Measurements from ENCODE around the gene MYADML2. TPM values are rescaled to one million over a fixed set of nuclear protein-coding genes. Genes with fewer than 3 reads are reported as not detected.

The MYADML2 gene
- total RNA-seq, 2 donors from 2014 or later = 0.27 TPM; not detected in 1

DNA sequence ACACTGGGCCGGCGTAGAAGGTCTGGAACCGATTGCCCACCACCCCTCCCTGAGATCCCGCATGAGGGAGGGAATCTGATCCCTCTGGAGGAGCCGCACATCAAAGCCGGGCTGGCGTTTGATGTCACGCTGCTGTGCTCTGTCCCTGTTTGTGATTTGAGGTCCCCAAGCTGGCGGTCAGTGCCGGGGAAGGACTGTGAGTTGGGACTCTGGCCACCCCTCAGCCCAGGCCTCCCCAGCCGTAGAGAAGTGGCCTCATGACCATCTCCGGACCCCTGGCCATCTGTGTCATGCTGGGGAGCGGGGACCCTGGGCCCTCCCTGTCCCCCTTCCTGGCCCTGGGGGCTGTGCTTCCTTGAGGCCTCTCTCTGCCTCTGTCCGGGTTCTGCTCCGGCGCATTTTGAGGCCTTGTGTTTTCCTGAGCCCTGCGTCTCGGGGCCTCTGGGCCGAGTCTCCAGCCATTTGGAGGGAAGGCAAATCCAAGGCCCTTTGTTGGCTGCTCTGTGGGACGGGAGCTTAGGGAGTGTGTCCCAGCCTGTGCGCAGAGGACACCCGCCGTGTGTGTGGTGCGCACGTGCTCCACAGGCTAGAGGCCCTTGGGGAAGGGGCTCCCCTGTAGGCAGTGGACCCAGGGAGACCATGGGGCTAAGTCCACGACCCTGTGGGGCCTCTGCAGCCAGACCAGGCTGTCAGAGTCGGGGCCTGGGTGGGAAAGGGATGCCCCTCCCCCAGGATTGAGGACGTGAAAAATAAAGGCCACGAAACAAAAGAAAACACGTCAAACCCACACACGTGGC is 45.5 kb upstream of the MYADML2 start:
- intact Hi-C loops (cut with DNase I) = no loop called here
- Histone ChIP-seq H3K36me3 (no peaks in the 10 kb centered on the region), H3K4me1 (peaks cover 14% of the 10 kb centered on the region), H3K9me3 (no peaks in the 10 kb centered on the region), H3K9ac (ENCODE audit: low read depth in 2 of 2, low read length in 2 of 2) (peak overlapping the region; percentile 30 to 58), H3K27ac (peak overlapping the region; percentile 36), H3K4me3 (no peak overlapping the region), H3K27me3 (no peaks in the 10 kb centered on the region)
- no peak for DNase-seq
- TF ChIP-seq, protein P1, sequence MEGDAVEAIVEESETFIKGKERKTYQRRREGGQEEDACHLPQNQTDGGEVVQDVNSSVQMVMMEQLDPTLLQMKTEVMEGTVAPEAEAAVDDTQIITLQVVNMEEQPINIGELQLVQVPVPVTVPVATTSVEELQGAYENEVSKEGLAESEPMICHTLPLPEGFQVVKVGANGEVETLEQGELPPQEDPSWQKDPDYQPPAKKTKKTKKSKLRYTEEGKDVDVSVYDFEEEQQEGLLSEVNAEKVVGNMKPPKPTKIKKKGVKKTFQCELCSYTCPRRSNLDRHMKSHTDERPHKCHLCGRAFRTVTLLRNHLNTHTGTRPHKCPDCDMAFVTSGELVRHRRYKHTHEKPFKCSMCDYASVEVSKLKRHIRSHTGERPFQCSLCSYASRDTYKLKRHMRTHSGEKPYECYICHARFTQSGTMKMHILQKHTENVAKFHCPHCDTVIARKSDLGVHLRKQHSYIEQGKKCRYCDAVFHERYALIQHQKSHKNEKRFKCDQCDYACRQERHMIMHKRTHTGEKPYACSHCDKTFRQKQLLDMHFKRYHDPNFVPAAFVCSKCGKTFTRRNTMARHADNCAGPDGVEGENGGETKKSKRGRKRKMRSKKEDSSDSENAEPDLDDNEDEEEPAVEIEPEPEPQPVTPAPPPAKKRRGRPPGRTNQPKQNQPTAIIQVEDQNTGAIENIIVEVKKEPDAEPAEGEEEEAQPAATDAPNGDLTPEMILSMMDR (IDR thresholded peaks at IDR 0.05) = no peak

DNA sequence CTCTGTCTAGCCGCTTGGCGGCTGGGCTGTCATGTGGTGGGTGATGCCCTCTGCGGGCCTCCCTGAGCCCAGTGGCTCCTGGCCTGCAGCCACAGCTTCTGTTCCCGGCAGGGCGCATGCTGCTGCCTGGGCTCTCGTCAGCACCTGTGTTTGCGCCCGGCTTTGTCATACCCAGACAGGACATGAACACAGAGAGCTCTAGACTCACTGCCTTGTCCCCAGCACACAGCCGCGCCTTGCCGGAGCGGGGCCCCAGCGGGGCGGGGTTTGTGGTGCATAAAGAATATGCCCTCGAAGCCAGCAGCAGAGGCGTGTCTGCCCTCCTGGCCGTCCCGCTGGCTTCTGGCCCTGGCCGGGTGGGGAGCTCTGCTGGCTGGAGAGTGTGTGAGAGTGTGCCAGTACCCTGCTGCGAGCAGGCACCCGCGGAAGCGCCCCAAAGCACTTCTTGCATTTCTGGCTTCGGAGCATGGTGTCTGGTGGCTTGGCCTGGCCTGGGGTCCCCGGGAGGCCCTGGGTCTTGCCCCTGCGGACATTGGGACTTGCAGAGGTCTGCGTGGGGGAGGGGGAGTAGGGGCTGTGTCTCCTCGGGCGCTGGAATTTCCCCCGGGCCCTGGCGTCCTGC is 44.8 kb upstream of the MYADML2 start:
- Histone ChIP-seq H3K27ac (peak overlapping the region; percentile 36), H3K27me3 (no peaks in the 10 kb centered on the region), H3K36me3 (no peaks in the 10 kb centered on the region), H3K4me3 (no peak overlapping the region), H3K9ac (ENCODE audit: low read depth in 2 of 2, low read length in 2 of 2) (peak overlapping the region; percentile 30 to 58), H3K9me3 (no peaks in the 10 kb centered on the region), H3K4me1 (peaks cover 14% of the 10 kb centered on the region)
- DNase-seq = peak; percentile 92
- intact Hi-C loops (cut with DNase I) = no loop called here
- TF ChIP-seq, protein P1 (IDR thresholded peaks at IDR 0.05) = no peak

DNA sequence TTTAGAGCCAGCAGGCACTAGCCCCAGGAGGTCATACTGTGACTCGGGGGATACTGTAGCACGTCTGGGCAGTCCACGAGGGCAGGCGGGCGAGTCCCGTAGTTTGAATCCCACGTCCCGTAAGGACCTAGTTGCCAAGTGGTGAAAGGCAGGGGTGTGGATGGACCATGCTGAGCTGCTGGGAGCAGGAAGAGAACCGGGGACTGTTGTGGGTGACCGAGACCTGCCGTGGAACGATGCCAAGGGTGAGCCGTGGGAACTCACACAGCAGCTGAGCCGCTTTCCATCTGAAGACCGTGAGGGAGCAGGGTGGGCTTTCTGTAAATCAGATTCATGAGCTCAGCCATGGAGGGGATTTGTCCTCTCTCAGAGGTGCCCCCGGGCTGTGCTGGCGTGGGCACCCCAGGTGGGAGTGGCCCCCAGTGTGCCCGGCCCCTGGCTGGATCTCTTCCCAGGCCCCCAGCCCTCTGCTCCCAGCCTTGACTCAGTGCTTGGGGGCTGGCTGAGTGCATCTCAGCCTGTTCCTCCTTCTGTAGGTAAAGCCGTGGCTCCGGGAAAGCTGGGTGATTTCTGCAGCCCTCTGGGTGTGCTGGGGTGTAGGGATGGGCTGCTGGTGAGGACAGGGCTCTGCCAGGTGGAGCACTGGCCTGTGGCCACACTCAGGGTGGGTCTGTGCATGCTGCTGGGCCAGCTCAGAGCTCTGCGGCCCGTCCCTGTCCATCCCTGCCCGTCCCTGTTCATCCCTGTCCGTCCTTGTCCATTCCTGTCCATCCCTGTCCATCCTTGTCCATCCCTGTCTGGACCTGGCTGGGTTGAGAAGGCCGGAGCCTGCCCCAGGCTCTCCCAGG is 44.0 kb upstream of the MYADML2 start:
- TF ChIP-seq, protein P1 (IDR thresholded peaks at IDR 0.05) = no peak
- peaks cover 3% of the 10 kb centered on the region for H3K36me3 ChIP-seq

DNA sequence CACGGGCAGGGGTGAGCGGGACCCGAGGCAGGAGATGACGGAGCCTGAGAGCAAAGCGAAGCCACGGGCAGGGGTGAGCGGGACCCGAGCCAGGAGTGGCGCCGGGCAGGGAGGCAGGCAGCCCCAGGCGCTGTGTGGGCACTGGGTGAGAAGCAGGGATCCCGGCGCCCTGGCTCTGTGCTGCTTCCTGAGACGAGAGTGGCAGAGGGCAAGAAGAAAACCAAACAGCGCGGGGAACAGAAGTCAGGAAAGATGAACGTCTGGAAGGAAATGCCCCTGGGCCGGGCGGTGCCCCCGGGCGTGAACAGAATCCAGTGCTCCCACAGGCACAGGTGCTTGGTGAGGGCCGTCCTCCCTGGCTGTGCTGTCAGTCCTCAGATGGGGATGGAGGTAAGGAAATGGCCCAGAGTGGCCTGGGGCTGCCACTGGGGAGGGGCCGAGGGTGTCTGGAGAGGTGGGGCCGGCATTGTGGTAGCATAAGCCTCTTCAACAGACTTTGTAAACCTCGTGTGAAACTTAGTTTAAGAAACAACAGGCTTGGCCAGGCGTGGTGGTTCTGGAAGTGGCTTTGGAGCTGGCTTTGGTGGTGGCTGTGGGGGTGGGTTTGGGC is 40.2 kb upstream of the MYADML2 start:
- Histone ChIP-seq H3K4me1 (peaks cover 13% of the 10 kb centered on the region), H3K27ac (no peak overlapping the region), H3K27me3 (no peaks in the 10 kb centered on the region), H3K9ac (ENCODE audit: low read depth in 2 of 2, low read length in 2 of 2) (no peak overlapping the region), H3K9me3 (no peaks in the 10 kb centered on the region), H3K4me3 (no peak overlapping the region), H3K36me3 (peaks cover 6% of the 10 kb centered on the region)
- no peak for DNase-seq
- TF ChIP-seq, protein P1 (IDR thresholded peaks at IDR 0.05) = no peak
- intact Hi-C loops (cut with DNase I) = no loop called here

More for the DNA sequence above, 44.0 kb upstream of the MYADML2 start:
- Histone ChIP-seq H3K9me3 (no peaks in the 10 kb centered on the region), H3K4me3 (no peak overlapping the region), H3K4me1 (peaks cover 14% of the 10 kb centered on the region), H3K27ac (peak overlapping the region; percentile 36), H3K9ac (ENCODE audit: low read depth in 2 of 2, low read length in 2 of 2) (peak overlapping the region in 1 of 2 donors; percentile 58), H3K27me3 (no peaks in the 10 kb centered on the region)
- no peak for DNase-seq
- intact Hi-C loops (cut with DNase I) = no loop called here

DNA sequence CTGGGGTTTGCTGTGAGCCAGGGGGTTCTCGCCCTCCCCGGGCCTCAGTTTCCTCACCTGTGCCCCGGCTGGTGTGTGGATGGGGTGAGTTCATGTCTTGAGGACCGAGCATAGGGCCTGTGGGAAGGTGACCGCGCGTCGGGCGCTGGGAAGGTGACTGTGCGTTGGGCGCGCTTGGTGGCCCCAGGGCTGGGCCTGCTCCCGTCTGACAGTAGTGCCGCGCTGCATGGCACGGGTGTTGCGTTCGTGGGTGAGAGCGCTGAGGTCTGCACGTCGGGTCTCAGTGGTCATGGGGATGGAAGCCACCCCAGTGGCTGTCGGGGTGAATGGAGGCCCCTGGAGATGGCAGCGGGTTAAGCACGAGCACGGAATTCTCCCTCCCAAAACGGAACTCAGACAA is 39.6 kb upstream of the MYADML2 start:
- TF ChIP-seq, protein P1 (IDR thresholded peaks at IDR 0.05) = no peak
- H3K4me3 ChIP-seq = no peak overlapping the region
- DNase-seq = no peak
- no peak overlapping the region for H3K9ac ChIP-seq (ENCODE audit: low read depth in 2 of 2, low read length in 2 of 2)
- no peaks in the 10 kb centered on the region for H3K9me3 ChIP-seq
- H3K4me1 ChIP-seq = peaks cover 7% of the 10 kb centered on the region
- no peaks in the 10 kb centered on the region for H3K27me3 ChIP-seq
- H3K36me3 ChIP-seq = peaks cover 6% of the 10 kb centered on the region
- no peak overlapping the region for H3K27ac ChIP-seq
- intact Hi-C loops (cut with DNase I) = no loop called here
